ENCODE results near the gene PARD3. TPM values are rescaled to one million over a fixed set of nuclear protein-coding genes. Genes with fewer than 3 reads are reported as not detected.

PARD3 gene
- polyA plus RNA-seq, 2 of the 4 experiments (the other 2 are of a cell fraction) = 110 to 200 TPM

- no peak overlapping the region for H3K4me3 ChIP-seq
Observed at GRCh38 chr10:34780818-34781380, 34.2 kb downstream of the PARD3 start.

GRCh38 chr10:34778237-34778636 lies 36.9 kb downstream of the PARD3 start:
- peaks cover 36% of the 10 kb centered on the region for H3K4me1 ChIP-seq
- FAIRE-seq (no peak), DNase-seq (ENCODE audit: low read depth in 1 of 2, low spot score in 1 of 2) (no peak), ATAC-seq (no peak)
- CTCF ChIA-PET = interaction anchor here (1.2 to 1.8 kb wide), 5 partner anchors 11 to 250 kb away, joined by 3 to 5 read pairs (median 4); no protein-coding TSS in a partner anchor
- TF ChIP-seq CBX2 (IDR thresholded peaks at IDR 0.05; ENCODE audit: borderline replicate concordance, low read depth) (no peak), CTCF (IDR thresholded peaks at IDR 0.05) (no peak), GATA3 (IDR thresholded peaks at IDR 0.05; ENCODE audit: borderline replicate concordance) (no peak), POLR2AphosphoS2 (conservative IDR thresholded peaks at IDR 0.05; ENCODE audit: low read length) (no peak), RCOR1 (IDR thresholded peaks at IDR 0.05; ENCODE audit: low read depth, low read length) (no peak), ZNF302 (CRISPR knock-in tag; IDR thresholded peaks at IDR 0.05) (no peak), MAZ (IDR thresholded peaks at IDR 0.05; ENCODE audit: borderline replicate concordance, low read depth, low read length) (no peak), TFCP2L1 (CRISPR knock-in tag; IDR thresholded peaks at IDR 0.05) (no peak), HEYL (CRISPR knock-in tag; IDR thresholded peaks at IDR 0.05) (no peak), KDM1A (IDR thresholded peaks at IDR 0.05; ENCODE audit: low read depth) (no peak), NPAS2 (CRISPR knock-in tag; IDR thresholded peaks at IDR 0.05; ENCODE audit: borderline replicate concordance) (no peak), SMC3 (IDR thresholded peaks at IDR 0.05) (no peak)
- WGBS (ENCODE audit: missing lambda C conversion rate) = 78% methylated on average over 3 of the region's 3 CpGs
- H3K27ac ChIP-seq = no peak overlapping the region
- POLR2A ChIA-PET = no interaction called here
- H3K4me3 ChIP-seq = no peak overlapping the region
- no peak overlapping the region for H3K4me2 ChIP-seq
- no peaks in the 10 kb centered on the region for H3K9me3 ChIP-seq

More at GRCh38 chr10:34780818-34781380, 34.2 kb downstream of the PARD3 start:
- ChIA-PET POLR2A (no interaction called here), CTCF (interaction anchor here (0.8 kb wide), 1 partner anchor 9 kb away, joined by 3 read pairs; no protein-coding TSS in a partner anchor)
- ATAC-seq (no peak), FAIRE-seq (no peak), DNase-seq (ENCODE audit: low read depth in 1 of 2, low spot score in 1 of 2) (no peak)
- no peak overlapping the region for H3K4me2 ChIP-seq
- H3K9me3 ChIP-seq = no peaks in the 10 kb centered on the region
- peaks cover 31% of the 10 kb centered on the region for H3K4me1 ChIP-seq
- WGBS (ENCODE audit: missing lambda C conversion rate) = 84% methylated on average over 11 of the region's 11 CpGs
- TF ChIP-seq FOXS1 (CRISPR knock-in tag; IDR thresholded peaks at IDR 0.05) = no peak
- no peak for TF ChIP-seq EHMT2 (IDR thresholded peaks at IDR 0.05; ENCODE audit: low read depth)
- TF ChIP-seq GATA3 (IDR thresholded peaks at IDR 0.05; ENCODE audit: borderline replicate concordance) = no peak
- TF ChIP-seq PHF8 (IDR thresholded peaks at IDR 0.05; ENCODE audit: borderline replicate concordance, low read depth) = no peak
- no peak for TF ChIP-seq CEBPB (IDR thresholded peaks at IDR 0.05)
- TF ChIP-seq CBX8 (IDR thresholded peaks at IDR 0.05) = no peak
- TF ChIP-seq KDM1A (IDR thresholded peaks at IDR 0.05; ENCODE audit: low read depth) = no peak
- TF ChIP-seq USF2 (IDR thresholded peaks at IDR 0.05) = no peak
- no peak for TF ChIP-seq HOXB5 (CRISPR knock-in tag; IDR thresholded peaks at IDR 0.05)
- no peak for TF ChIP-seq PBX3 (IDR thresholded peaks at IDR 0.05)
- no peak for TF ChIP-seq MAZ (IDR thresholded peaks at IDR 0.05; ENCODE audit: borderline replicate concordance, low read depth, low read length)
- TF ChIP-seq HOXB13 (CRISPR knock-in tag; IDR thresholded peaks at IDR 0.05; ENCODE audit: low read depth) = no peak
- TF ChIP-seq RARB (CRISPR knock-in tag; IDR thresholded peaks at IDR 0.05) = no peak
- no peak for TF ChIP-seq MAFK (IDR thresholded peaks at IDR 0.05; ENCODE audit: partially characterized antibody)
- no peak for TF ChIP-seq CBX2 (IDR thresholded peaks at IDR 0.05; ENCODE audit: borderline replicate concordance, low read depth)
- no peak for TF ChIP-seq ZSCAN20 (CRISPR knock-in tag; IDR thresholded peaks at IDR 0.05)
- TF ChIP-seq SREBF2 (IDR thresholded peaks at IDR 0.05) = no peak
- no peak for TF ChIP-seq ZFP36 (IDR thresholded peaks at IDR 0.05; ENCODE audit: borderline replicate concordance, partially characterized antibody)
- no peak for TF ChIP-seq POLR2A (IDR thresholded peaks at IDR 0.05; ENCODE audit: low read length)
- no peak for TF ChIP-seq CTCF (IDR thresholded peaks at IDR 0.05)
- H3K27ac ChIP-seq = no peak overlapping the region

Data from A549 (cell line).